ENCODE measurements around the gene HACD1. TPM values are rescaled to one million over a fixed set of nuclear protein-coding genes. Genes with fewer than 3 reads are reported as not detected.

The HACD1 gene
- polyA plus RNA-seq, 1 experiment = 53.7 TPM

GRCh38 chr10:17644485-17644943, 27.3 kb upstream of the HACD1 start:
- H3K27ac ChIP-seq (ENCODE audit: low read depth, low read length) = peak overlapping the region; percentile 98
- H3K9me3 ChIP-seq (ENCODE audit: control insufficient read depth, insufficient read depth, low read length) = peaks cover 6% of the 10 kb centered on the region
- no peak for DNase-seq (ENCODE audit: low read depth, low spot score)
- ChIA-PET CTCF (interaction anchor here (0.8 to 1.8 kb wide), 3 partner anchors 93 to 594 kb away, joined by 3 to 7 read pairs (median 3); no protein-coding TSS in a partner anchor), POLR2A (interaction anchor here (0.5 to 2.9 kb wide), 10 partner anchors 11 to 661 kb away, joined by 3 to 30 read pairs (median 5); partner anchors contain the start of gene HACD1)
- H3K27me3 ChIP-seq (ENCODE audit: control insufficient read depth, insufficient read depth, low read length) = no peaks in the 10 kb centered on the region
- TF ChIP-seq, protein P1, sequence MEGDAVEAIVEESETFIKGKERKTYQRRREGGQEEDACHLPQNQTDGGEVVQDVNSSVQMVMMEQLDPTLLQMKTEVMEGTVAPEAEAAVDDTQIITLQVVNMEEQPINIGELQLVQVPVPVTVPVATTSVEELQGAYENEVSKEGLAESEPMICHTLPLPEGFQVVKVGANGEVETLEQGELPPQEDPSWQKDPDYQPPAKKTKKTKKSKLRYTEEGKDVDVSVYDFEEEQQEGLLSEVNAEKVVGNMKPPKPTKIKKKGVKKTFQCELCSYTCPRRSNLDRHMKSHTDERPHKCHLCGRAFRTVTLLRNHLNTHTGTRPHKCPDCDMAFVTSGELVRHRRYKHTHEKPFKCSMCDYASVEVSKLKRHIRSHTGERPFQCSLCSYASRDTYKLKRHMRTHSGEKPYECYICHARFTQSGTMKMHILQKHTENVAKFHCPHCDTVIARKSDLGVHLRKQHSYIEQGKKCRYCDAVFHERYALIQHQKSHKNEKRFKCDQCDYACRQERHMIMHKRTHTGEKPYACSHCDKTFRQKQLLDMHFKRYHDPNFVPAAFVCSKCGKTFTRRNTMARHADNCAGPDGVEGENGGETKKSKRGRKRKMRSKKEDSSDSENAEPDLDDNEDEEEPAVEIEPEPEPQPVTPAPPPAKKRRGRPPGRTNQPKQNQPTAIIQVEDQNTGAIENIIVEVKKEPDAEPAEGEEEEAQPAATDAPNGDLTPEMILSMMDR (IDR thresholded peaks at IDR 0.05; ENCODE audit: low read depth, low read length) = no peak
- H3K4me3 ChIP-seq (ENCODE audit: low read depth, low read length) = peak overlapping the region; percentile 98

GRCh38 chr10:17643755-17644484, 26.7 kb upstream of the HACD1 start, which contains the start of gene STAM:
Gene STAM, plus strand, starts transcription at chr10:17644151. Its CDS starts 189 bp downstream, at chr10:17644340.
- Histone ChIP-seq H3K27ac (ENCODE audit: low read depth, low read length) (peak within 1 kb of the TSS; percentile 98), H3K27me3 (ENCODE audit: control insufficient read depth, insufficient read depth, low read length) (no peaks in the 10 kb centered on the region), H3K9me3 (ENCODE audit: control insufficient read depth, insufficient read depth, low read length) (peaks cover 6% of the 10 kb centered on the region), H3K4me3 (ENCODE audit: low read depth, low read length) (peak within 1 kb of the TSS; percentile 98)
- CTCF ChIA-PET = interaction anchor here (0.6 to 1.8 kb wide), 5 partner anchors 93 to 594 kb away, joined by 3 to 9 read pairs (median 3); no protein-coding TSS in a partner anchor
- TF ChIP-seq, protein P1 (IDR thresholded peaks at IDR 0.05; ENCODE audit: low read depth, low read length) = no peak
- POLR2A ChIA-PET = interaction anchor here (0.5 to 2.9 kb wide), 13 partner anchors 11 to 661 kb away, joined by 3 to 30 read pairs (median 4); partner anchors contain the start of gene HACD1
- DNase-seq (ENCODE audit: low read depth, low spot score) = peak; percentile 84

DNA sequence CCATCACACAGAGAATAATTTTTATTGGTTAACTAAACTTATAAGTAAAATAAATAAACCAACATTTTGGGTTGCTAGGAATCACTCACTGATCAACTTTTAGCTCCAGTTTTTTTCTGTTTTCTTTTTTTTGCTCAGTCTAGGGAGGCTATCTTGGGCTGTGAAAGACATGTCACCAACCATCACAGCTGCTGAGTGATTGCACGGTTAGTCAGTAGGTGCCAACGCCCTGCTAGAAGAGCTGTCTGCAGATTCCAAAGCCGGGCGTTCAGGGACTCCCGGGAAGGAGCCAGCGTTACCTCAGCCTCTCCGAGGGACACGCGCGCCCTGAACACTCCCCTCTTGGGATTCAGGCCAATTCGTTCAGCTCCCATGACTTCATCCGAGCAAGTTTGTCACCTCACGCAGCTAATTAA, 26.2 kb upstream of the HACD1 start:
- H3K27ac ChIP-seq (ENCODE audit: low read depth, low read length) = peak overlapping the region; percentile 98
- H3K4me3 ChIP-seq (ENCODE audit: low read depth, low read length) = peak overlapping the region; percentile 98
- DNase-seq (ENCODE audit: low read depth, low spot score) = no peak
- ChIA-PET CTCF (interaction anchor here (0.6 to 1.8 kb wide), 3 partner anchors 94 to 222 kb away, joined by 3 to 9 read pairs (median 7); no protein-coding TSS in a partner anchor), POLR2A (interaction anchor here (0.6 to 2.9 kb wide), 8 partner anchors 12 to 347 kb away, joined by 3 to 30 read pairs (median 8); partner anchors contain the start of gene HACD1)
- peaks cover 6% of the 10 kb centered on the region for H3K9me3 ChIP-seq (ENCODE audit: control insufficient read depth, insufficient read depth, low read length)
- no peaks in the 10 kb centered on the region for H3K27me3 ChIP-seq (ENCODE audit: control insufficient read depth, insufficient read depth, low read length)
- TF ChIP-seq, protein P1 (IDR thresholded peaks at IDR 0.05; ENCODE audit: low read depth, low read length) = no peak

- H3K4me3 ChIP-seq (ENCODE audit: low read depth, low read length) = no peak overlapping the region
- peaks cover 8% of the 10 kb centered on the region for H3K9me3 ChIP-seq (ENCODE audit: control insufficient read depth, insufficient read depth, low read length)
- no peak overlapping the region for H3K27ac ChIP-seq (ENCODE audit: low read depth, low read length)
- no peak for DNase-seq (ENCODE audit: low read depth, low spot score)
- CTCF ChIA-PET = no interaction called here
- POLR2A ChIA-PET = no interaction called here
- TF ChIP-seq, protein P1 (IDR thresholded peaks at IDR 0.05; ENCODE audit: low read depth, low read length) = no peak
- H3K27me3 ChIP-seq (ENCODE audit: control insufficient read depth, insufficient read depth, low read length) = no peaks in the 10 kb centered on the region
Measured at GRCh38 chr10:17640331-17640816, 23.2 kb upstream of the HACD1 start.

GRCh38 chr10:17637869-17638268, 20.7 kb upstream of the HACD1 start:
- TF ChIP-seq, protein P1 (IDR thresholded peaks at IDR 0.05; ENCODE audit: low read depth, low read length) = no peak
- ChIA-PET CTCF (no interaction called here), POLR2A (no interaction called here)
- peaks cover 5% of the 10 kb centered on the region for H3K9me3 ChIP-seq (ENCODE audit: control insufficient read depth, insufficient read depth, low read length)
- no peak for DNase-seq (ENCODE audit: low read depth, low spot score)
- no peaks in the 10 kb centered on the region for H3K27me3 ChIP-seq (ENCODE audit: control insufficient read depth, insufficient read depth, low read length)
- no peak overlapping the region for H3K4me3 ChIP-seq (ENCODE audit: low read depth, low read length)
- H3K27ac ChIP-seq (ENCODE audit: low read depth, low read length) = no peak overlapping the region
